GM12878 (cell line): ENCODE results near the gene IL32. TPM values are rescaled to one million over a fixed set of nuclear protein-coding genes. Genes with fewer than 3 reads are reported as not detected.
A peak's percentile ranks its signal among the peaks of the same experiment; 100 is the strongest.

Source experiments
- BHLHE40 ChIP-seq, 2 experiments: fragments of 450-650 bp in 1 of 2; IDR thresholded peaks; 2 replicates each; pipeline ENCODE4 v1.6.1; 2011 to 2017; ENCODE audit warnings: low read depth in 2 of 2, borderline replicate concordance in 1 of 2, improper control_type of control experiment in 1 of 2, low read length in 1 of 2, mild to moderate bottlenecking in 1 of 2
- EP300 ChIP-seq, 2 experiments: fragments of 150-350 bp in 1 of 2; IDR thresholded peaks; 2 replicates each; pipeline ENCODE4 v1.6.1; 2011 to 2012; ENCODE audit warnings: low read depth in 2 of 2, low read length in 2 of 2, borderline replicate concordance in 1 of 2, improper control_type of control experiment in 1 of 2, inconsistent platforms in 1 of 2; ENCODE audit not compliant: control insufficient read depth in 1 of 2
- ETV6 ChIP-seq, 2 experiments: fragments of 450-650 bp in 1 of 2; IDR thresholded peaks in 1 of 2; conservative IDR thresholded peaks in 1 of 2; 2 replicates each; pipeline ENCODE4 v1.6.1; 2014; ENCODE audit warnings: antibody characterized with exemption in 1 of 2, borderline replicate concordance in 1 of 2, low read depth in 1 of 2, mild to moderate bottlenecking in 1 of 2, moderate library complexity in 1 of 2
- GATAD2B ChIP-seq: fragments of 450-650 bp; conservative IDR thresholded peaks from 2 replicates; pipeline ENCODE4 v1.6.1; 2017; ENCODE audit warnings: low read depth, mild to moderate bottlenecking, moderate library complexity
- HCFC1 ChIP-seq: fragments of 150-350 bp; IDR thresholded peaks from 2 replicates; pipeline ENCODE4 v1.6.1; 2014; ENCODE audit warnings: low read length
- MTA3 ChIP-seq: IDR thresholded peaks from 2 replicates; pipeline ENCODE4 v1.6.1; 2012; ENCODE audit warnings: low read length, inconsistent platforms, borderline replicate concordance
- NBN ChIP-seq: fragments of 450-650 bp; IDR thresholded peaks from 2 replicates; pipeline ENCODE4 v1.6.1; 2016
- NFIC ChIP-seq: IDR thresholded peaks from 2 replicates; pipeline ENCODE4 v1.6.1; 2012; ENCODE audit warnings: low read depth, mild to moderate bottlenecking, inconsistent platforms, low read length, moderate library complexity
- POLR2A ChIP-seq: IDR thresholded peaks from 2 replicates; pipeline ENCODE4 v1.6.1; 2011; ENCODE audit warnings: low read depth, mild to moderate bottlenecking, low read length
- RB1 ChIP-seq: fragments of 450-650 bp; formaldehyde crosslinking; IDR thresholded peaks from 2 replicates; pipeline ENCODE4 v1.6.1; 2017; ENCODE audit warnings: mild to moderate bottlenecking, borderline replicate concordance
- RBBP5 ChIP-seq: fragments of 200-600 bp; sonication (generic); conservative IDR thresholded peaks from 2 replicates; pipeline ENCODE4 v1.6.1; 2016
- SUZ12 ChIP-seq: fragments of 200-600 bp; sonication (generic); IDR thresholded peaks from one replicate; pipeline ENCODE4 v1.6.1; 2018; ENCODE audit warnings: antibody characterized with exemption, mild to moderate bottlenecking; ENCODE audit not compliant: unreplicated experiment
- YY1 ChIP-seq: IDR thresholded peaks from 2 replicates; pipeline ENCODE4 v1.6.1; 2011; ENCODE audit warnings: low read depth, mild to moderate bottlenecking, low read length
- polyA plus RNA-seq, 11 experiments: library from polyadenylated mRNA; depleted of rRNA in 4 of 11; unstranded in 6 of 11; stranded (reverse) in 5 of 11; fragments of >200 nt; fragmentation: Nextera tagmentation in 4 of 11; fragmentation: Illumina TruSeq in 1 of 11; extraction: Ambion mirVana in 4 of 11; extraction: Trizol in 1 of 11; gene quantifications; 1 replicate in 1 of 11; 2 replicates in 10 of 11; pipeline versions ENCODE4 v1.2.1 to v1.2.3, GENCODE V29; 2011 to 2016; ENCODE audit warnings: inconsistent platforms in 2 of 11, missing spikeins in 2 of 11, low read depth in 1 of 11
- total RNA-seq, 4 experiments: library from RNA; depleted of rRNA in 3 of 4; stranded (reverse); fragments of >200 nt in 3 of 4; fragmentation: Illumina TruSeq in 1 of 4; extraction: Trizol in 1 of 4; gene quantifications; 2 replicates each; pipeline versions ENCODE4 v1.2.1 to v1.2.3, GENCODE V29; 2013 to 2021
- TF ChIP-seq, protein P1 (sequence below): fragments of 450-650 bp; formaldehyde crosslinking; IDR thresholded peaks from 2 replicates; pipeline ENCODE4 v1.4.0; 2020; ENCODE audit warnings: mild to moderate bottlenecking, moderate library complexity
- TF ChIP-seq, protein P2 (sequence below): fragments of 450-650 bp; IDR thresholded peaks from 2 replicates; pipeline ENCODE4 v1.6.1; 2014; ENCODE audit warnings: mild to moderate bottlenecking
- TF ChIP-seq, protein P3 (sequence below): fragments of 450-650 bp; IDR thresholded peaks from 2 replicates; pipeline ENCODE4 v1.6.1; 2016; ENCODE audit warnings: mild to moderate bottlenecking

The IL32 gene
- total and polyA plus RNA-seq, 10 of the 15 experiments (the other 5 are each of a cell fraction or from before 2014, with no cell fraction given), result 27.0 to 122 (median 55.8) TPM

DNA sequence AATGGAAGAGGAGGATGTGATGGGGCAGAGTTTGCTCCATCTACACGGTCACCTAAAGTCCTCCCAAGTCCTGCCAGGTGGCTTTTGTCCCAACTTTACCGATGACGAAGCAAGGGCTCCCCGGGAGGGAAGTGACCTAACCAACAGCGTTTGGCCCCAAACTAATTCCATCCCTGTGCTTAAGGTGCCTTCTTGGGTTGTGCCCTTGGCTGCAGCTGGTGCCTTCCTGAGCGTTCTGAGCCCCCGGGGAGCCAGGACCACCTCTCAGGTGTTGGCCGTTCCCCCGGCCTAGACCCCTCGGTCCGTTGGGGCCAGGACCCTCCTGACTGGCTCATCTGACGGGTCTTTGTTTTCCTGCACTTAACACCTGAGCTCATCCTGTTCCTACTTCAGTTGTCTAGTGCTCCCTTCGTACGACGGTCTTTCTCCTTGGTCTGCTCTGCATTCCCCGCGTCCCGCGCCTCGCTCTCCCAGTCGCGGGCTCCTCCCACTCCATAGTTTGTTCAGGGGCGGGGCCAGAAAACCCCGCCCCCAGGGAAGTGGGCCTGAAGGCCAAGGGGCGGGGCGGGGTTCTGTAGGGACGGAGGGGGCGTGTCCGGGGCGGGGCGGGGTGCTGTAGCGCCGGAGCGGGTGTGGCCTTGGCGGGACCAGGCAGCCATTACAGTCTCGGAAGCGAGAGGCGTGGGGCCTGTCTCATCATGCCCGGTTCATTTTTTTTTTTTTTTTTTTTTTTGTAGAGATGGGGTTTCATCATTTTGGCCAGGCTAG, 34.5 kb downstream of the IL32 start (continued):
- TF ChIP-seq, protein P1, sequence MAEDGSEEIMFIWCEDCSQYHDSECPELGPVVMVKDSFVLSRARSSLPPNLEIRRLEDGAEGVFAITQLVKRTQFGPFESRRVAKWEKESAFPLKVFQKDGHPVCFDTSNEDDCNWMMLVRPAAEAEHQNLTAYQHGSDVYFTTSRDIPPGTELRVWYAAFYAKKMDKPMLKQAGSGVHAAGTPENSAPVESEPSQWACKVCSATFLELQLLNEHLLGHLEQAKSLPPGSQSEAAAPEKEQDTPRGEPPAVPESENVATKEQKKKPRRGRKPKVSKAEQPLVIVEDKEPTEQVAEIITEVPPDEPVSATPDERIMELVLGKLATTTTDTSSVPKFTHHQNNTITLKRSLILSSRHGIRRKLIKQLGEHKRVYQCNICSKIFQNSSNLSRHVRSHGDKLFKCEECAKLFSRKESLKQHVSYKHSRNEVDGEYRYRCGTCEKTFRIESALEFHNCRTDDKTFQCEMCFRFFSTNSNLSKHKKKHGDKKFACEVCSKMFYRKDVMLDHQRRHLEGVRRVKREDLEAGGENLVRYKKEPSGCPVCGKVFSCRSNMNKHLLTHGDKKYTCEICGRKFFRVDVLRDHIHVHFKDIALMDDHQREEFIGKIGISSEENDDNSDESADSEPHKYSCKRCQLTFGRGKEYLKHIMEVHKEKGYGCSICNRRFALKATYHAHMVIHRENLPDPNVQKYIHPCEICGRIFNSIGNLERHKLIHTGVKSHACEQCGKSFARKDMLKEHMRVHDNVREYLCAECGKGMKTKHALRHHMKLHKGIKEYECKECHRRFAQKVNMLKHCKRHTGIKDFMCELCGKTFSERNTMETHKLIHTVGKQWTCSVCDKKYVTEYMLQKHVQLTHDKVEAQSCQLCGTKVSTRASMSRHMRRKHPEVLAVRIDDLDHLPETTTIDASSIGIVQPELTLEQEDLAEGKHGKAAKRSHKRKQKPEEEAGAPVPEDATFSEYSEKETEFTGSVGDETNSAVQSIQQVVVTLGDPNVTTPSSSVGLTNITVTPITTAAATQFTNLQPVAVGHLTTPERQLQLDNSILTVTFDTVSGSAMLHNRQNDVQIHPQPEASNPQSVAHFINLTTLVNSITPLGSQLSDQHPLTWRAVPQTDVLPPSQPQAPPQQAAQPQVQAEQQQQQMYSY, result no peak
- TF ChIP-seq RB1 (no peak), SUZ12 (no peak), BHLHE40 (IDR thresholded peaks at IDR 0.05; ENCODE audit: borderline replicate concordance in 1 of 2, low read depth in 2 of 2, low read length in 1 of 2) (no peak), GATAD2B (no peak), NFIC (no peak), EP300 (IDR thresholded peaks at IDR 0.05; ENCODE audit: borderline replicate concordance in 1 of 2, control insufficient read depth in 1 of 2, low read depth in 2 of 2, low read length in 2 of 2) (no peak), HCFC1 (no peak), NBN (0 out of 2 replicates have a peak, but pooled peaks have one; percentile 51), YY1 (peak; percentile 93), ETV6 (conservative IDR thresholded peaks at IDR 0.05 in 1 of 2, IDR thresholded peaks at IDR 0.05 in 1 of 2; ENCODE audit: borderline replicate concordance in 1 of 2, low read depth in 1 of 2) (no peak), POLR2A (peak; percentile 39; the same call in 1 of the 2 replicates), RBBP5 (no peak), MTA3 (no peak)
- TF ChIP-seq, protein P2, sequence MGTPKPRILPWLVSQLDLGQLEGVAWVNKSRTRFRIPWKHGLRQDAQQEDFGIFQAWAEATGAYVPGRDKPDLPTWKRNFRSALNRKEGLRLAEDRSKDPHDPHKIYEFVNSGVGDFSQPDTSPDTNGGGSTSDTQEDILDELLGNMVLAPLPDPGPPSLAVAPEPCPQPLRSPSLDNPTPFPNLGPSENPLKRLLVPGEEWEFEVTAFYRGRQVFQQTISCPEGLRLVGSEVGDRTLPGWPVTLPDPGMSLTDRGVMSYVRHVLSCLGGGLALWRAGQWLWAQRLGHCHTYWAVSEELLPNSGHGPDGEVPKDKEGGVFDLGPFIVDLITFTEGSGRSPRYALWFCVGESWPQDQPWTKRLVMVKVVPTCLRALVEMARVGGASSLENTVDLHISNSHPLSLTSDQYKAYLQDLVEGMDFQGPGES, result no peak
- TF ChIP-seq, protein P3, sequence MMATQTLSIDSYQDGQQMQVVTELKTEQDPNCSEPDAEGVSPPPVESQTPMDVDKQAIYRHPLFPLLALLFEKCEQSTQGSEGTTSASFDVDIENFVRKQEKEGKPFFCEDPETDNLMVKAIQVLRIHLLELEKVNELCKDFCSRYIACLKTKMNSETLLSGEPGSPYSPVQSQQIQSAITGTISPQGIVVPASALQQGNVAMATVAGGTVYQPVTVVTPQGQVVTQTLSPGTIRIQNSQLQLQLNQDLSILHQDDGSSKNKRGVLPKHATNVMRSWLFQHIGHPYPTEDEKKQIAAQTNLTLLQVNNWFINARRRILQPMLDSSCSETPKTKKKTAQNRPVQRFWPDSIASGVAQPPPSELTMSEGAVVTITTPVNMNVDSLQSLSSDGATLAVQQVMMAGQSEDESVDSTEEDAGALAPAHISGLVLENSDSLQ, result peak; percentile 34; the same call in 1 of the 2 replicates
